ENCODE data around the gene MAP3K7.
"Not testable (repeated sequence)": the region's sequence is repeated elsewhere in the genome, so short reads cannot be mapped to it uniquely, and the experiment has no call there.

GRCh38 chr6:90562341-90562740 is 24.5 kb downstream of the MAP3K7 start:
- TF ChIP-seq, protein P1, sequence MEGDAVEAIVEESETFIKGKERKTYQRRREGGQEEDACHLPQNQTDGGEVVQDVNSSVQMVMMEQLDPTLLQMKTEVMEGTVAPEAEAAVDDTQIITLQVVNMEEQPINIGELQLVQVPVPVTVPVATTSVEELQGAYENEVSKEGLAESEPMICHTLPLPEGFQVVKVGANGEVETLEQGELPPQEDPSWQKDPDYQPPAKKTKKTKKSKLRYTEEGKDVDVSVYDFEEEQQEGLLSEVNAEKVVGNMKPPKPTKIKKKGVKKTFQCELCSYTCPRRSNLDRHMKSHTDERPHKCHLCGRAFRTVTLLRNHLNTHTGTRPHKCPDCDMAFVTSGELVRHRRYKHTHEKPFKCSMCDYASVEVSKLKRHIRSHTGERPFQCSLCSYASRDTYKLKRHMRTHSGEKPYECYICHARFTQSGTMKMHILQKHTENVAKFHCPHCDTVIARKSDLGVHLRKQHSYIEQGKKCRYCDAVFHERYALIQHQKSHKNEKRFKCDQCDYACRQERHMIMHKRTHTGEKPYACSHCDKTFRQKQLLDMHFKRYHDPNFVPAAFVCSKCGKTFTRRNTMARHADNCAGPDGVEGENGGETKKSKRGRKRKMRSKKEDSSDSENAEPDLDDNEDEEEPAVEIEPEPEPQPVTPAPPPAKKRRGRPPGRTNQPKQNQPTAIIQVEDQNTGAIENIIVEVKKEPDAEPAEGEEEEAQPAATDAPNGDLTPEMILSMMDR (IDR thresholded peaks at IDR 0.05): not testable (repeated sequence)
- TF ChIP-seq EP300, POLR2A (IDR thresholded peaks at IDR 0.05): not testable (repeated sequence)

All from gastroesophageal sphincter (tissue), 3 donors.